Psoas muscle (tissue), 8 donors: ENCODE measurements around the gene GRID1. TPM values are rescaled to one million over a fixed set of nuclear protein-coding genes. Genes with fewer than 3 reads are reported as not detected.
"Not testable (repeated sequence)": the region's sequence is repeated elsewhere in the genome, so short reads cannot be mapped to it uniquely, and the experiment has no call there.

ENCODE experiments used
- ATAC-seq, 4 donors: fragments of 200-7000 bp; cut with Tn5 transposase; one replicate each; pipeline ENCODE4 v1.9.1; 2020; ENCODE audit warnings: moderate library complexity in 3 of 4, mild to moderate bottlenecking in 2 of 4
- DNase-seq, 2 donors: peaks; one replicate each; pipeline ENCODE4 v3.0.0-alpha.2; 2020
- H3K27ac ChIP-seq: fragments of 200-600 bp; one replicate; pipeline ENCODE4 v1.8.0; 2022
- H3K27me3 ChIP-seq, 3 donors: fragments of 200-600 bp in 1 of 3; one replicate each; pipeline versions ENCODE4 v1.6.1 to v1.8.0; 2013 to 2022; ENCODE audit warnings: low read length in 2 of 3, mild to moderate bottlenecking in 2 of 3, moderate library complexity in 1 of 3; ENCODE audit not compliant: insufficient read depth in 3 of 3
- H3K36me3 ChIP-seq, 2 donors: fragments of 200-600 bp in 1 of 2; one replicate each; pipeline versions ENCODE4 v1.6.1 to v1.8.0; 2013 to 2022; ENCODE audit warnings: low read depth in 1 of 2, mild to moderate bottlenecking in 1 of 2, moderate library complexity in 1 of 2; ENCODE audit not compliant: insufficient read depth in 1 of 2
- H3K4me1 ChIP-seq: fragments of 200-600 bp; one replicate; pipeline ENCODE4 v1.8.0; 2022
- H3K4me3 ChIP-seq: fragments of 200-600 bp; one replicate; pipeline ENCODE4 v1.8.0; 2022; ENCODE audit warnings: mild to moderate bottlenecking
- H3K9me3 ChIP-seq: fragments of 200-600 bp; one replicate; pipeline ENCODE4 v1.8.0; 2022
- WGBS, 3 donors: extraction: QIAGEN DNeasy Blood & Tissue Kit; methylation state at CpG; one replicate each; pipeline versions ENCODE4 v1.1.6 to v1.1.7; 2013; 5-methylcytosine and 5-hydroxymethylcytosine counted together
- intact Hi-C, 2 donors: fragments of 100-400 bp; cut with DNase I; formaldehyde crosslinking; loops; one replicate each; pipeline versions ENCODE4 v1.11.0 to v1.14.2; 2022
- polyA plus RNA-seq, 3 donors: library from polyadenylated mRNA; stranded (reverse); fragments of 200-250 nt; gene quantifications; one replicate each; pipeline ENCODE4 v1.2.3, GENCODE V29; 2013
- total RNA-seq, 4 donors: library from RNA; stranded (reverse); fragmentation: NEBNext Ultra II Directional in 2 of 4; extraction: Animal tissue kit (Norgen Biotek cat#: 25700) in 2 of 4; gene quantifications; one replicate each; pipeline versions ENCODE4 v1.2.1 to v1.2.4, GENCODE V29; 2021 to 2023
- TF ChIP-seq, protein P1 (sequence below): fragments of 200-600 bp; IDR thresholded peaks from one replicate; pipeline ENCODE4 v1.8.0; 2022; ENCODE audit warnings: antibody characterized with exemption
- donor health status: healthy with polysubstance abuse.
- donor health status: DM: no; HTN: no; CAD: no; lungs with moderate emphysema.
- donor health status: Bipolar disorder and iron deficiency.
- donor health status: healthy.
- donor health status: DM: yes; HTN: yes; CAD: no.
- donor health status: DM: no; HTN: no; CAD: no.
- donor health status: DM: no; HTN: no; CAD: no.
- donor health status: DM: yes; HTN: yes; CAD: no.

GRID1 gene
- total and polyA plus RNA-seq, 7 donors, result 0.17 to 0.56 (median 0.24) TPM

DNA sequence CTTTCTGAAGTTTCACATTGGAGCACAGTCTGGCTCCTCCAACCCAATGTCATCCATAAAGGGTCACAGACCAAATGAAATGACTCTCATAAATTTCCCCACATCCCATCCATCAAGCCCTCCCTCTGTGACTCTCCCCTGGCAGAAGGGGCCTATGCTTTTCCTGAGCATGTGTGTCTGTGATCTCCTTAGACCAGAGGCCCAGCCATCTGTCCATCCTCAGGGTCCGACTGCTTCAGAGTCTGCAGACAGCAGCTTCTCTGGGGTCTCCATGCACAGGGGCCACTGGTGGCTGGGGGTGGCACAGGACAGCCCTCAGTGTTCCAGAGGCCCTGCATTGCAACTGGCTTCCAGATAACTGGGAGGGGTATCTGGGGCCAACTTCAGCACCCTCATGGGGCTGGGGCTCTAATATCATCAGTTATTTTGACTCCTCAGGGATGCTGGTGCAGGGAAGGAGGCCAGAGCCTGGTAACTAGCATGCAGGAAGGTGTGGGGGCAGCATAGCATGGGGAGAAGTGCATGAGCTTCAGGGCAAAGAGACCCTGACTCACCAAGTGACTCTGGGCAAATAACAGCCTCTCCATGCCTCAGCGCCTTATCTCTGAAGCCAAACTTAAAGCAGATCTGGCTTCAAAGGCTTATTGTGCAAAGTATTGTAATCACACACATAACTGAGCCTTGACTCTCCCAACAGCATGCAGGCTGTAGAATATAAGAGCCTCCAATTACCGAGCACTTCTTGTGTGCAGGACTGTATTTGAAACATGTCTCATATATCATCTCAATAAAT lies 266.9 kb downstream of the GRID1 start:
- no peaks in the 10 kb centered on the region for H3K36me3 ChIP-seq
- 76 to 85% (median 77%) methylated on average over 3 of the region's 3 CpGs for WGBS, 3 donors
- no peaks in the 10 kb centered on the region for H3K9me3 ChIP-seq
- H3K27ac ChIP-seq, result no peak overlapping the region
- no peaks in the 10 kb centered on the region for H3K27me3 ChIP-seq
- no peak for ATAC-seq
- H3K4me3 ChIP-seq, result no peak overlapping the region
- DNase-seq, result no peak
- intact Hi-C loops, result no loop called here
- TF ChIP-seq, protein P1, sequence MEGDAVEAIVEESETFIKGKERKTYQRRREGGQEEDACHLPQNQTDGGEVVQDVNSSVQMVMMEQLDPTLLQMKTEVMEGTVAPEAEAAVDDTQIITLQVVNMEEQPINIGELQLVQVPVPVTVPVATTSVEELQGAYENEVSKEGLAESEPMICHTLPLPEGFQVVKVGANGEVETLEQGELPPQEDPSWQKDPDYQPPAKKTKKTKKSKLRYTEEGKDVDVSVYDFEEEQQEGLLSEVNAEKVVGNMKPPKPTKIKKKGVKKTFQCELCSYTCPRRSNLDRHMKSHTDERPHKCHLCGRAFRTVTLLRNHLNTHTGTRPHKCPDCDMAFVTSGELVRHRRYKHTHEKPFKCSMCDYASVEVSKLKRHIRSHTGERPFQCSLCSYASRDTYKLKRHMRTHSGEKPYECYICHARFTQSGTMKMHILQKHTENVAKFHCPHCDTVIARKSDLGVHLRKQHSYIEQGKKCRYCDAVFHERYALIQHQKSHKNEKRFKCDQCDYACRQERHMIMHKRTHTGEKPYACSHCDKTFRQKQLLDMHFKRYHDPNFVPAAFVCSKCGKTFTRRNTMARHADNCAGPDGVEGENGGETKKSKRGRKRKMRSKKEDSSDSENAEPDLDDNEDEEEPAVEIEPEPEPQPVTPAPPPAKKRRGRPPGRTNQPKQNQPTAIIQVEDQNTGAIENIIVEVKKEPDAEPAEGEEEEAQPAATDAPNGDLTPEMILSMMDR, result no peak
- H3K4me1 ChIP-seq, result no peaks in the 10 kb centered on the region

- no peak for ATAC-seq
- WGBS, 3 donors, result 44 to 49% (median 47%) methylated on average over 5 of the region's 5 CpGs
Measured at GRCh38 chr10:86098187-86098881, 268.3 kb downstream of the GRID1 start.

GRCh38 chr10:86095061-86095460 lies 271.5 kb downstream of the GRID1 start:
- H3K36me3 ChIP-seq, H3K27me3 ChIP-seq, H3K9me3 ChIP-seq, DNase-seq, H3K27ac ChIP-seq, H3K4me1 ChIP-seq, intact Hi-C loops, H3K4me3 ChIP-seq, ATAC-seq: not testable (repeated sequence)
- WGBS, 3 donors, result 48 to 64% (median 63%) methylated on average over 1 of the region's 1 CpG

More at GRCh38 chr10:86098187-86098881, 268.3 kb downstream of the GRID1 start:
- Histone ChIP-seq H3K9me3 (no peaks in the 10 kb centered on the region), H3K4me3 (no peak overlapping the region), H3K27ac (no peak overlapping the region), H3K36me3 (no peaks in the 10 kb centered on the region), H3K4me1 (no peaks in the 10 kb centered on the region), H3K27me3 (no peaks in the 10 kb centered on the region)
- DNase-seq, result no peak
- TF ChIP-seq, protein P1, result no peak
- intact Hi-C loops, result no loop called here

DNA sequence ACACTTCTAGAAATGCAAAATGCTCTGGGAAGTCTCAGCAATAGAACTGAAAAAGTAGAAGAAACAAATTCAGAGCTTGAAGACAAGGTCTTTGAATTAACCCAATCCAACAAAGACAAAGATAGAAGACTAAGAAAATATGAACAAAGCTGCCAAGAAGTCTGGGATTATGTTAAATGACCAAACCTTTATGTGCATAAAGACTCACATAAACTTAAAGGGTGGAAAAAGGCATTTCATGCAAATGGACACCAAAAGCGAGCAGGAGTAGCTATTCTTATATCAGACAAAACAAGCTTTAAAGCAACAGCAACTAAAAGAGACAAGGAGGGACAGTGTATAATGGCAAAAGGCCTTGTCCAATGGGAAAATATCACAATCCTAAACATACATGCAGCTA lies 274.3 kb downstream of the GRID1 start:
- ATAC-seq, H3K4me1 ChIP-seq, DNase-seq, H3K36me3 ChIP-seq, H3K27ac ChIP-seq, intact Hi-C loops, H3K4me3 ChIP-seq, H3K9me3 ChIP-seq: not testable (repeated sequence)
- 60 to 75% (median 61%) methylated on average over 1 of the region's 1 CpG for WGBS, 3 donors
- H3K27me3 ChIP-seq, result peaks cover 0 to 11% (median 0%) of the 10 kb centered on the region in 3 donors

DNA sequence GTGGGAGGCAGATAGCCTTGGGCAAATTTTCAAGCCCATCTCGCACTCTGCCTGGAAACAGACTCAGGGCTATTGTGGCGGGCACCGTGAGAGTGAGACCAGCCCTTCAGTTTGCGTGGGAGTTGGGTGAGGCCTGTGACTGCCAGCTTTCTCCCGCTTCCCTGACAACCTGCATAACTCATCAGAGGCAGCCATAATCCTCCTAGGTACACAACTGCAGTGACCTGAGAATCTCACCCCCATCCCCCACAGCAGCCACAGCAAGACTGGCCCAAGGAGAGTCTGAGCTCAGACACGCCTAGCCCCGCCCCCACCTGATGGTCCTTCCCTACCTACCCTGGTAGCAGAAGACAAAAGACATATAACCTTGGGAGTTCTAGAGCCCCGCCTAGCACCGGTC lies 275.4 kb downstream of the GRID1 start:
- H3K36me3 ChIP-seq, result no peaks in the 10 kb centered on the region
- TF ChIP-seq, protein P1, result no peak
- no peak for DNase-seq
- ATAC-seq, result no peak
- H3K4me1 ChIP-seq, result no peaks in the 10 kb centered on the region
- no peaks in the 10 kb centered on the region for H3K9me3 ChIP-seq
- peaks cover 0 to 11% (median 0%) of the 10 kb centered on the region in 3 donors for H3K27me3 ChIP-seq
- no peak overlapping the region for H3K4me3 ChIP-seq
- no peak overlapping the region for H3K27ac ChIP-seq
- intact Hi-C loops, result no loop called here
- WGBS, 3 donors, result 79 to 82% (median 82%) methylated on average over 9 of the region's 9 CpGs
